ENCODE results near the gene MPRIP.
A peak's percentile ranks its signal among the peaks of the same experiment; 100 is the strongest.
"Not testable (repeated sequence)": the region's sequence is repeated elsewhere in the genome, so short reads cannot be mapped to it uniquely, and the experiment has no call there.

MPRIP gene, protein sequence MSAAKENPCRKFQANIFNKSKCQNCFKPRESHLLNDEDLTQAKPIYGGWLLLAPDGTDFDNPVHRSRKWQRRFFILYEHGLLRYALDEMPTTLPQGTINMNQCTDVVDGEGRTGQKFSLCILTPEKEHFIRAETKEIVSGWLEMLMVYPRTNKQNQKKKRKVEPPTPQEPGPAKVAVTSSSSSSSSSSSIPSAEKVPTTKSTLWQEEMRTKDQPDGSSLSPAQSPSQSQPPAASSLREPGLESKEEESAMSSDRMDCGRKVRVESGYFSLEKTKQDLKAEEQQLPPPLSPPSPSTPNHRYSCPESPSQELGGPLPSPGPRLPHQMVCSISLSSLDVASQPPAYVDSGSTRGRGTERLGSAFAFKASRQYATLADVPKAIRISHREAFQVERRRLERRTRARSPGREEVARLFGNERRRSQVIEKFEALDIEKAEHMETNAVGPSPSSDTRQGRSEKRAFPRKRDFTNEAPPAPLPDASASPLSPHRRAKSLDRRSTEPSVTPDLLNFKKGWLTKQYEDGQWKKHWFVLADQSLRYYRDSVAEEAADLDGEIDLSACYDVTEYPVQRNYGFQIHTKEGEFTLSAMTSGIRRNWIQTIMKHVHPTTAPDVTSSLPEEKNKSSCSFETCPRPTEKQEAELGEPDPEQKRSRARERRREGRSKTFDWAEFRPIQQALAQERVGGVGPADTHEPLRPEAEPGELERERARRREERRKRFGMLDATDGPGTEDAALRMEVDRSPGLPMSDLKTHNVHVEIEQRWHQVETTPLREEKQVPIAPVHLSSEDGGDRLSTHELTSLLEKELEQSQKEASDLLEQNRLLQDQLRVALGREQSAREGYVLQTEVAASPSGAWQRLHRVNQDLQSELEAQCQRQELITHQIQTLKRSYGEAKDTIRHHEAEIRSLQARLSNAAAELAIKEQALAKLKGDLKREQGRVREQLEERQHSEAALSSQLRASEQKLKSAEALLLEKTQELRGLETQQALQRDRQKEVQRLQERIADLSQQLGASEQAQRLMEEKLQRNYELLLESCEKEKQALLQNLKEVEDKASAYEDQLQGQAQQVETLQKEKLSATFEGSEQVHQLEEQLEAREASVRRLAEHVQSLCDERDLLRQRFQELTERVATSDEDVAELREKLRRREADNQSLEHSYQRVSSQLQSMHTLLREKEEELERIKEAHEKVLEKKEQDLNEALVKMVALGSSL (N-terminal part only)

DNA sequence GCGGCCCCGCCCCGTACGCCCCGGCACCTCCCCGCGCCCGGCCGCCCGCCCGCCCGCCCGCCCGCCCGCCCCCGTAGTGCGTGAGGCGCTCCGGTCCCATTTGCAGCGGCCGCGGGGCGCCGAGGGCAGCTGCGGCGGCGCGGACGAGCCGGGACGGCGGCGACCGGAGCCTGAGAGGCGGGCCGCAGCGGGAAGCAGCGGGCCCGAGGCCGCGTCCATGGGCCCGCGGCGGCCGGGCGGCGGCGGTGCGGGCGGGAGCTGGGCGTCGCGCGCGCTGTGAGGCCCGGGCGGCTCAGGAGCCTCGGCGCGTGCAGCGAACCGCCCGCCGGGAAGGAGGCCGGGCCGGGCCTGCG is at the start of gene MPRIP:
MPRIP (plus strand) TSS at position 74 of the 353 bp plus-strand sequence. CDS start 392 bp downstream, outside the sequence.
- no peak for DNase-seq

DNA sequence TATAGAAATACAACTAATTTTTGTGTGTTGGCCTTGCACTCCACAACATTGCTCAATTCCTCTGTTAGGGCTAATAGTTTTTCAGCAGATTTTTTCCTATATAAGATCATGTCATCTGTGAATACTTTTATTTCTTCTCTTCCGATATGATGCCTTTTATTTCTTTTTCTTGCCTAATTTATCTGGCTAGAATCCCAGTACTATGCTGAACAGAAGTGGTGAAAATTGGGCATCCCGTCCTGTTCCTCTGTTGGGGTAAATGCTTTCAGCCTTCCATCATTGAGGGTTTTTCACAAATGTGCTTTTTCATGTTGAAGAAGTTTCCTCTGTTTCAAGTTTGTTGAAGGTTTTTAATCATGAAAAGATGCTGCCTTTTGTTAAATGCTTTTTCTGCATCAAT is 47.6 kb upstream of the MPRIP start:
- no peak for DNase-seq

DNA sequence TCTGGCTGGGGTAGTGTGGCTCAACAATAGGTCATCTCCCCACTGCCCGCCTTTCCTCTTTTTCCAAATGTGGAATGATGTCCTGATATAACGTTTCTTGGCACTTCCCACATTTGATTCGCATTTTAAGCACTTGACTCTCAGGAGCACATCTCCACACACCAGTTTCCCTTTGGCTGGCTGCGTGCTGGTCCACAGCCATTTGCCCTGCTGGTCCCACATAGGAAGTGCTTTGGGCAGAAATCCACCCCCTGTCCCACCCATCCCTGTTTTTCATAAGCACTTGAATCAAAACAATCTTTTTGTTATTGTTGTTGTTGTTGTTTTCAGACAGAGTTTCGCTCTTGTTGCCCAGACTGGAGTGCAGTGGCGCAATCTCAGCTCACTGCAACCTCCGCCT is 46.3 kb upstream of the MPRIP start:
- DNase-seq: no peak

DNA sequence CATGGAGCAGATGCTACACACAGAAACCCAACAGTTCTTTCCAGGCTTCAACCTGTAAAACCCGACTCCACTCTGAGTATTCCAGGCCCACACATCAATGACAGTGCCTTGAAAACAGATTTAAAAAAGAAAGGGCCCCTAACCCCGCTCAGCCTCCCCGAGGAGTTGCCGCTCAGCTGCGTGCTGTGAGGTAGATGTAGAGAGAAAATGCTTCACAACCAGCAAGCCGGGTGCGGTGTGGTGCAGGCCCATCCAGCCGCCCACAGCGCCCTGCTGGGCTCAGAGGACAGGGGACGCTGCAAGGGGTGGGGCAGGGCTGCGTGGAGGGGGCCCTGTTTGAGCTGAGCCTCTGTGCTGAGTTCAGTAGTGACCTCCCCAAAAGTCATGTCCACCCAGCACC is 45.5 kb upstream of the MPRIP start:
- not testable (repeated sequence) for DNase-seq

DNA sequence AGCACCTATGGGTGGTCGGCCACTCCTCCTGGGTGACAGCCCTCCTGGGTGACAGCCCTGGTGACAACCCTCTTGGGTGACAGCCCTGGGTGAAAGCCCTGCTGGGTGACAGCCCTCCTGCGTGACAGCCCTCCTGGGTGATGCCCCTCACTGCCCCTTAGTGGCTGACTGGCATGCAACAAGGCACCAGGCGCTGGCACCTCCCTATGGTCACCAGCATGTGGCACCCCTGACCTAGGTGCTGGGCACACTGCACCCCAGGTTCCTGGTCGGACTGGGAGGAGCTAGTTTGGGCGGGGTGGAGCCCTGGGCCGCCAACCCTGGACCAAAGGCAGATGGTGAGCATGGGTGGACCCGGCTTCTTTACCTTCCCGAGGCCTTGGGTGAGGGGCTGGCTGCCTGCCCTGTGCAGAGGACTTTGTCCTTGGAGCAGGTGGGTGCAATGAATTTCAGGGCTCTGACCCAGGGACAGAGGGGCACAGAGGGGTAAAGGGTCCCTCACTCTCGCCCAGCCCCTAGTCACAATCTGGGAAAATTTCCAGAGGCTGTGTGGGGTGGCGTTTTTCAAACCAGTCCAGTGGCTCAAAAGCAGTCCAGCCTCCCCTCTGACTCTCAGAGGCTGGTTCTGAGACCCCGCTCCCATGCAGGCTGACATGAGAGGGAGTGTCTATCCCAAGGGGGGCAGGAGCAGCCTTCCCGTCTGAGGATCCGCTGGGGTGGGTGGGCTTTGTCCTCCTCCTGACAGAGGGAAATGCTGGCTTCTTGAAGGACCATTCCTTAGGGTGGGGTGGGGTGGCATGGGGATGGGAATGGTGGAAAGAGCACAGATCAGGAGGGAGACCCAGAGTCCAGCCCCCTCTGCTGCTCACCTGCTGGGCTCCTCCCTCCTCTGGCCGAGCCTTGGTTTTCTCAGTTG is 44.5 kb upstream of the MPRIP start:
- DNase-seq: no peak

DNA sequence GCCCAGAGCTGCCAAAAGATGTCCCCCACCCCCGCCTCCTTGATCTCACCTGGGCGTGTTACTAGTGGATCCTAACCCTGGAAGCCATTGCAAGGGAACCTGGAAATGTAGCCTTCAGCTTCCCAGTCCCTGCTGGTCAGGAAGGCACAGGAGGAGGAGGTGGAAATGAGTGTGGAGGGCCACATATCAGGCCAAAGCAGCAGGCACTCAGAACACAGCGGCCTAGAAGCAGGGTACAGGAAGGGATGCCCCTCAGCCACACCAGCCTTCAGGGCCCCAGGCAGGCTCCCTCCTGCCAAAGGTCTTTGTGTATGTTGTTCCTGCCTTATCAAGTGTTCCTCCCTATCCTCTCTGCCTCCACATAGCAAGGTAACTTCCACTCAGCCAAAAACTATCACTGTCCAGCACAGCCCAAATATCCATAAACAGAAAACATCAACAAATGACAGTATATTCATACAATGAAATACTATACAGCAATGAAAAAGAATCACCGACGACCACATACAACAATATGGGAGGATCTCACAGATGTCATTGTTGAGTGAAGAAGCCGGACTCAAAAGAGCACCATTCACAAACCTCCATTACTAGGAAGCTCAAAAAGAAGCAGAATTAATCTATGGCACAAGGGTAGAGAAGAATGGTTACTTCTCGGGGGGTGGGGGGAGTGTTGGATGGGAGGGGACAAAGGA is 42.2 kb upstream of the MPRIP start:
- no peak for DNase-seq

DNA sequence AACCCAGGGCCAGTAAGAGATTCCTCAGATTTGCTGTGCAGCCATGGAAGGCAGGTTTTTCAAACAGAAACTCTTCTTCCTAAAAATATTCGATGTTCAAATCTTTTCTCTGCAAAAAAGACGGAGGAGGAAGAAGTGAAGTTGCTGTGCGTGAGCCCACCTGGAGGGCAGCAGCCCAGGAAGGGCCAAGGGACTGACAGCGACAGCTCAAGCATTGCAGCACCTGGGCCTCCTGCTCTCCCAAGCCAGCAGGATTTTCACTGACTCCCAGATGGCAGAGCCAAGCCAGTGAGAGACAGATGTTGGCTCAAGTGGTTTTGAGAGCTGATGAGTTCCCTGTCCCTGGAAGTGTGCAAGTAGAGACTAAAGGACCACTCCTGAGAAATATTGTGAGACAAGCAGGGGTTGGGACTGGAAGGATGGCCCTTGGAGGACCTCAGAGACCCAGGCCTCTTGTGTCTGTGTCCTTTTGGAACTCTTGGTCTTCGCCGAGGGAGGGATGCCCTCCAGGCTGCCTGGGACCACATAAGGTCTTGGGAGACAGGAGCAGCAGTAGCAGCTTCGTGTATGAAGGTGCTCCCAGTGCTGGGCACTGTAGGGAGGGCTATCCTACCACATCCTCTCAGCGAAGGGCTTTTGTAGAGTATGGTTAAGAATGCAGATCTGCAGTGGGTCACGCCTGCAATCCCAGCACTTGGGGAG is 41.0 kb upstream of the MPRIP start:
- DNase-seq: no peak

DNA sequence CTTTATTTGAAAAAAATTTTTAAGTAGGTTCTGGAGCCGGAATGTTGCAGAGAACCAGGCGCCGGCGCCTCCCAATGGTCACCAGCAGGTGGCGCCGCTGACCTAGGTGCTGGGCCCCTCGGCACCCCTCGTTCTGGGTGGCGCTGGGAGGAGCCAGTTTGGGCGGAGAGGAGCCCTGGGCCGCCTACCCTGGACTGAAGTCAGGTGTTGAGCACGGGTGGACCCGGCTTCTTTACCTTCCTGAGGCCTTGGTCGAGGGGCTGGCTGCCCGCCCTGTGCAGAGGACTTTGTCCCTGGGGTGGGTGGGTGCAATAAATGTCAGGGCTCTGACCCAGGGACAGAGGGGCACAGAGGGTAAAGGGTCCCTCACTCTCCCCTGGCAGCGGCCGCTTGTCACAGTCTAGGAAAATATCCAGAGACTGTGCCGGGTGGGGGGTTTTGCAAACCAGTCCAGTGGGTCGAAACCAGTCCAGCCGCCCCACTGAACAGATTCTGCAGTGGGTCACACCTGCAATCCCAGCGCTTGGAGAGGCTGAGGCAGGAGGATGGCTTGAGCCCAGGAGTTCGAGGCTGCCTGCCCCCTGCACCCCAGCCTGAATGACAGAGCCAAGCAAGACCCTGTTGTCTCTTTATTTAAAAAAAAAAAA is 40.3 kb upstream of the MPRIP start:
- DNase-seq: peak; percentile 78

DNA sequence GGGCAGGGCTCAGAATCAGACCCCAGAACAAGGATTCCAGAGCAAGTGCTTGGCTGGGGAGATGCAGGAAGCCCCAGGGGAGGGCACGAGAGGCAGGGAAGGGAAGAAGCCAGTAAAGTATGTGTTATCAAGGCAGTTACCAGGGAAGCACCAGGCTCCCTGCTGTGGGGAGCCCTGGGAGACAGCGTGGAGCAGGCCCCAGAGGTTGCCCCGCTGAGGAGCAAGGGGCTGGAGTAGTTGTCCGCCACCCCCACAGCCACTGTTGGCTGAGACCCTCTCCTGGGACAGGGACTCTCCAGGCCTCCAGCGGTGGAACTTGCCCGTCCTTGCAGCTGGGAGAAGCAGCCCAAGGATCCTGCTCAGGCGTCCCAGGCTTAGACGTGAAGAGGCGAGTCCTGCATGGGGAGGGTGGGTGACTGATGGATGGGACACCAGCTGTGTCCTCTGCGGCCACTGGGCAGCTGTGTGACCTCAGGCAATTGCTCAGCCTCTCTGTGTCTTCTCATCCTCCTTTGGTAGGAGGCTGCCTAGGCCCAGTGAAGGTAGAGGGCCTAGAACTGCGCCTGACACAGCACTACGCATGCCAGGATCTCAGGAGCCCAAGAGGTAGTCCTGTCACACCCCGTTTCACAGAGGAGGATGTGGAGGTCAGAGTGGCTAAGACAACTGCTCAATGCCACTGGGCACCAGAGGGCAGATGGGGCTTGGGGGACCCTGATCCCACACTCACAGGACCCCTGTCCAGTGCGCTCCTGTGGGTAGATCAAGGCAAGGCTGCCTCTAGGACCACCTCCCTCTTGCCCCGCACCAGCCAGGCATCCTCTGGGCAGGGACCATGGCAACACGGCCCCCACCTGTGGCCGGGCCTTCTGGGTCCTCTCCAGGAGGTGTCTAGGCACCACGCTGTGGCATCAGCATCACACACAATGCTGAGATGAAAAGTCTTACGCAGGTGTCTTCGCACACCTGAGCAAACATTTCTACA is 39.2 kb upstream of the MPRIP start:
- DNase-seq: not testable (repeated sequence)

DNA sequence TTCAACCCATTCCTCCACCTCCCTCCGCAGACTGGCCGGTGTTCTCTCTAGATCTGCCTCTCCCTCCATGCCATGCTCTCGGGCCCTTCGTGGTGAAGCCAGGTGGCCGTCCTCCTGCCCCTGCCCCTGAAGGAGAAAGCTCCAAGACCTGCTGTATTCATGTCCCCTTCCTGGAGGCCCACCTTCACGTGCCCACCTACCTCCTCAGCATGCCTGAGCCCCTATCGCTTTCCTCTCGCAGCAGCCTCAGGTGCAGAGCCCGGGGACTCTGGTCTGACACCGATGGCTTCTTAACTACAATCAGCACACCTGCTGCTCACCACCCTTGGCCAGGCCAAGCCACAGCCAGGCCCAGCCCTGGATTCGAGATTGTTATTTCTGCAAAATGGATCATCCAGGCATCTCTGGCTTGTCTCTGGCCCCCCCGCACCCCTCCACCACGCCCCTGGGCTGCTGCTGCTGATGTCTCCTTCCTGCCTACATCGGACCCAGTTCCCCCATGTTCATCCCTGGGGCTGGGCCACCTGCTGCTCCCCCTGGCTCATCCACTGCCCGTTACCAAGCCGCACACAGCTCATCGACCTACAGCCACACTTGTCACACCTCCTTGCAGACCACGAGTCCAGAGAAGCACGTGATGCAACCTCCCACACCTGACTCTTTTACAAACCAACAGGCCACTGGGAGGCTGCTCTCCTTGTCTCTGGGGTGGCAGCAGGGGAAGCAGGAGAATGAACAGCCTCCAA is 37.8 kb upstream of the MPRIP start:
- no peak for DNase-seq

DNA sequence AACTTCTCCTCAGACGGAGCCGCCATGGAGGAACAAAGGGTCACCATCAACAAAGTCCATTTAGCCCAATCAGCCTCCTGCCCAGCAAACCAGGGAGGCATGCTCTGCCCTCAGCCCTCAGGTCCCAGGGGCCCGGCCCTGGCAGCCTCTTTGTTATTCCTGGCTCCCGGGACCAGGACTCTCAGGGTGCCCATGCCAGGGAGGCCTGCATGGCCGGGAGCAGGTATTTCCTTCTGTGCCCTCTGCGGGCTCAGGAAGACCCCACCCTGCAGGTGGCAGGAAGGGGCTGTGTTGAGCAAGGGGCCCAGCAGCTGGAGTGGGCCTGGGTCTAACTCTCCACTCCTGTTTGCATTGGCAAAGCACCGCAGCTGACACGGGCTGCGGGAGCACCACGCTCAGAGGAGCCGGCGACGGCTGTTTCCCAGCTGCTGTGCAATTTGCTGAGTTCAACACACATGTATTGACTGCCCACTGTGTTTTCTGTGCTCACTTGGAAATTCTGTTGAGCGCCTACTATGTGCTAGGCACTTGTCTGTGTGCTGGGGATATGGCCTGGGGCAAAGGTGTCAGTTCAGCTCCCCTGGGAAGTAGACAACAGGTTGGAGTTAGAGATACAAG is 37.2 kb upstream of the MPRIP start:
- not testable (repeated sequence) for DNase-seq

DNA sequence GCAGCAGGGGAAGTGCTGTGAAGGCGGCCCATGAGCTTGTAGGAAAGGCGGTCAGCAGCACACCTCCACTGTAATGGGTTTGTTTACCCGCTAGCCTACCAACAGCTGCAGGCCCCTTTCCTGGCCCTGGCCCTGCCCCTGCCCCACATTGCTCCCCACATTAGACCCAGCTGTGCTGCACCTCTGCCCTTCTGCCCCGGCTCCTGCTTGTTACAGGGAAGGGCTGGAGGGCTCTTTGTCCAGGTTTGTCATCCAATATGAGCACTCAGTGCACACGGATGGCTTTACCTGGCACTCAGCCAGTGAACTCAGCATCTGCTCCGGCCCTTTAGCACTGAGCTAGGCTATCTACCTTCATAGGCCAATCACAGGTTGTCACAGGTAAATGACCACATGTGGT is 34.4 kb upstream of the MPRIP start:
- DNase-seq: not testable (repeated sequence)

DNA sequence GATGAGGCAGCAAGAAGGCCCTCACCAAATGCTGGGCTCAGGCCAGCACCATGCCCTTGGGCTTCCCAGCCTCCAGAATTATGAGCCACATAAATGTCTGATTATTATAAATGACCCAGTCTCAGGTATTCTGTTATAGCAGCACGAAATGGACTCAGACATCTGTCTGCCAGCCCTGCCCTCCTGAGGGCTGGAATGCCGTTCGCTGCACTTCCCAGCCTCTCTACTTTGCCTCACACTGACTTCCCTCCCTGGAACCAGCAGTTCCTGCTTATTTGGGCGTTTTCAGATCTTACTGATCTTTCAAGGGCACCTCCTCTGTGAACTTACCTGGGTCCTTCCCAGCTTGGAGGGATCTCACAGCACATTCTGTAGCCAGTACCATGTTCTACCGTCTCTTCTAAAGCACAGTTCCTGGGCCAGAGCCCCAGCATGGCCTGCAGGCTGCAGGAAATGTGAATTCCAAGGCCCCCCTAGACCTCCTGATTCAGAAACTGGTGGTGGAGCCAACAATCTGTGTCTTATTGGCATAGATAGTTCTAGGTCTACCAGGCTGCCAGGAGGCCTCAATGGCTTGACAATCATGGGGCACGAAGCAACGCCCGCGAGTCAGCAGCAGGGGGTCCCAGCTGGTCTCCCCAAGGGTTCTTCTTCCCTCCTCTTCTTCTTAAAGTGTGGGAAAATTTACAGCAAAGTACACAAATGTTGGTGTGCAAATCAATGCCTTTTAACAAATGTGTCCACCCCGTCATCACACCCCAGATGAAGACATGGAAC is 33.4 kb upstream of the MPRIP start:
- not testable (repeated sequence) for DNase-seq

DNA sequence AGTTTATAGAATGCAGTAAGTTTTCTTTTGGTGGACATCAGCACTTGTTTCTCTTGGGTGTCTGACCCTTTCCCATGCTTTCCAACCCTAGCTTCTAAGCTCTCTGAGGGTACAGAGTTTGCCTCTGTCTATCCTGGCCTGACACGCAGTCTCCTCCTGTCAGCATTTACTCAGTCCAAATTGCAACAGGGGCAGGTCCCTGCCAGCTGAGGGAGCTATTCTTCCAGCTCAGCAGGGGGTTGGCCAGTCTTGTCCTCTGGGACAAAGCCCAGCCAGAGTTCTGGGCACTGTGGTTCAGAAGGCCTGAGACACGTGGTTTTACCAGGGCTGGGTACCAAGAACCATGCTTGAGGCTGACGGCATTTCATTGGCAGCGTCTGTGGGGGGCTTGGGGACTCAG is 32.3 kb upstream of the MPRIP start:
- DNase-seq: not testable (repeated sequence)

DNA sequence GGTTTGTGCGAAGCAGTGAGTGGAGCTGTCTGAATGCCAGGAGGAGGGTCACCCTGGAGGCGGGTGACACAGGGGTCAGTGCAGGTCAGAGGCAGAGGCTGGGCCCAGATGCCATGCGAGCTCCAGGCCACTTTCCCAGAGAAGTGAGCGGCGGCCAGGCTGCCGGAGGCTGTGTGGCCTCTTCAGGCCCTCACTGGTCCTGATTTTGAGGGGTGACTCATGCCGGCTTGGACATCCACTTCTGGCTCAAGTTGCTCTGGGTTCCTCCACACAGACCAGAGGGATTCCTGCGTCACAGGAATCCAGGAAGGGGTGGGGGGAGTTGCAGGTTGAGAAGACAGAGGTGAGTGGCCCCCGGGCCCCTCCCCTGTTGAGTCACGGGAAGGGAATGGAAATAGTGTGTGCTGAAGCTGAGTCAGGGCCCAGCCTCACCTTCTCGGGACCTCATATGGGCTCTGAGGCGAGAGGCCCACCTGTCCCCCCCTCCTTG is 31.7 kb upstream of the MPRIP start:
- DNase-seq: not testable (repeated sequence)

DNA sequence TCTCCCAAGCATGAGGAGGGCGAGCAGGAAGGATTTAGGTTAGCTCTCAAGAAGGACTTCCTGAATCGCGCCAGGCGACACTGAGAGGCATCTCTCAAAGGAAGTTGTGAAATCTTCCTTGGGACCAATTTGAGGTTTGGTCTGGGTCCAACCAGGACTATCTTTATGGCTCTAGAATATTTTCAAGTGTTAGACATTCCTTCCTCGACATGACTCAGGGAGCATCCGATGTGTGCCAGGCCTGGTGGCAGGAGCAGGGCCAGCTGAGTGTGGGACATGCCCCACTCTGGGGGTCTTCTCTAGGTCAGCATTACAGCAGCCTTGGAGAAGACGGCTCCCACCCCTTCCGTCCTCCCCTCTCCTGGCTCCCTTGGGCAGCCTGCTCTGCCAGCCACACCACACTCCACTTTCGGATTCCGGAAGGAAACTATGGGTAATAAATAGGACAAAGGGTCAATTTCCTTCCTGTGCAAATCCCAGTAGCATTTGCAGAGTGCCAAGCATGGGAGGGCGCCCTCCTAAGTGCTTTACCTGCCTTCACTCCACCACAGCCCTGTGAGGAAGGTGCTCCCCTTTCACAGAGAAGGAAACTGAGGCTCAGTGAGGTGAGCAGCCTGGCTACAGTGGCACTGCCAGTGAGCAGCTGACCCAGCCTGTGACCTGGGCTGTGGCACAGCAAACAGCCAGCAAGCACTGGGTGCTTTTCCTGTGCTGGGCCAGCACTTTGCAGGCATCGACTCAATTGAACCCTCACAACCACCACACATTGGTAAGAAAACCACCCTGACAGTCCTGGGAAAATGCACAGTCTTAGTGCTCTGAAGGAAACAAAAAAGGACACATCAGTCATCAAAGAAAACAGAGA is 31.0 kb upstream of the MPRIP start:
- not testable (repeated sequence) for DNase-seq

Data from stimulated activated CD4-positive, alpha-beta T cell treated with anti-CD3 and anti-CD28 coated beads, Interleukin-1b, Interleukin-23, amount 100 ng/mL, for 48 hours (primary cell).